ENCODE measurements around the gene LPAR3.
"Not testable (repeated sequence)": the region's sequence is repeated elsewhere in the genome, so short reads cannot be mapped to it uniquely, and the experiment has no call there.

LPAR3 gene

DNA sequence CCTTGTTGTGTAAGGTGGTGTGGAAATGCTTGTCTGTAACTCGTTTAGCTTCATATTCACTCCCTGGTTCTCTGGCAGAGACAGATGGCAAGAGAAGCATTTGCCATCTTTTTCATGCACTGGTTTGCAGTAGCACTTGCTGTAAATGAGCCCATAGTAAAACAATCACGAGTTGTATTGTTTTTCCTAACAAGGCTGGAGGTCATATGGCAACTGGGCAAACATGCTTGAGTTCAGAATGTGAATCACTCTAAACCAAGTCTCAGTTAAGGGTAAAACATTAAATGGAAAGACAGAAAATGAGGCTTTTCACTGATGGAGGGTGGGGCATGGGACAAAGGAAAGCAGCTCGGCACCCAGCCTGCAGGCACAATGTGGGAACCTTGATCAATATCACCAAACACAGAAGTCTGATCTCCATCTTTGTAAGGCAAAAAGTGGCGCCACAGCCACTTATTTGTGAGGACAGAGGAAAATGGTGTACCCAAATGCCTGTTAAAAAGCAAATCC, 26.5 kb upstream of the LPAR3 start:
- no peak for ATAC-seq (replicated peaks)
- H3K4me3 Mint-ChIP-seq, result no peak overlapping the region
- peaks cover 0 to 4% of the 10 kb centered on the region in 2 donors for H3K36me3 Mint-ChIP-seq
- H3K9me3 Mint-ChIP-seq, result no peaks in the 10 kb centered on the region
- H3K27me3 Mint-ChIP-seq, result peaks cover 11 to 15% of the 10 kb centered on the region in 2 donors
- DNase-seq, result no peak
- no peak overlapping the region for H3K27ac Mint-ChIP-seq
- H3K4me1 Mint-ChIP-seq, result peaks cover 0 to 3% of the 10 kb centered on the region in 2 donors

DNA sequence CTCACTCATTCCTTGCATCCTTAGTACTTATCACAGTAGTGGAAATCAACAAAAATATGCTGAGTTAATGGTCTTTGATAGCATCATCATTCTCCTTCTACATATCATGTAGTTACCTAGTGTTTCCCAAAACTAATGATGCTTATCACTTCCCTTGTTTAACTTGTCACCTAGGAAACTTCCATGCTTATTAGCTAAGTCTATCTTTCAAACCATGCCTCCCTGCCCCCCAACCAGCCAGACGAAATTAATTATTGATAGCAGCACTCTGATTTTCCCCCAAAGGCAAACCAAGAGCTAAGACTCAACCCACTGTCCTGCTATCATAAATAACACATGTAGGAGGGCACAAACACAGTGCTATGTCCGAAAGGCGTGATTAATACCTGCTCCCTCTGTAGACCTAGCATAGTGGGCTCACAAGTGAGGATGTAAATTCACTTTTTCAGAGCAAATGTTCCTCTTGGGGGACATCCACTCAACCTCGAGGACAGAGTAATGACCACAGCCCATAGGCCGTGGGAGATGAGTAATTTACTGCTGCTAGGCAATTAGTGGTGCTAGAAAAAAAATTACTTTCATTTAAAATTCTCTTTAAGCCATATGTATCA, 25.8 kb upstream of the LPAR3 start:
- Mint-ChIP-seq H3K4me3 (no peak overlapping the region), H3K4me1 (peaks cover 0 to 3% of the 10 kb centered on the region in 2 donors), H3K27ac (no peak overlapping the region), H3K27me3 (peaks cover 11 to 15% of the 10 kb centered on the region in 2 donors), H3K36me3 (peaks cover 0 to 4% of the 10 kb centered on the region in 2 donors), H3K9me3 (no peaks in the 10 kb centered on the region)
- DNase-seq (no peak), ATAC-seq (replicated peaks) (no peak)

DNA sequence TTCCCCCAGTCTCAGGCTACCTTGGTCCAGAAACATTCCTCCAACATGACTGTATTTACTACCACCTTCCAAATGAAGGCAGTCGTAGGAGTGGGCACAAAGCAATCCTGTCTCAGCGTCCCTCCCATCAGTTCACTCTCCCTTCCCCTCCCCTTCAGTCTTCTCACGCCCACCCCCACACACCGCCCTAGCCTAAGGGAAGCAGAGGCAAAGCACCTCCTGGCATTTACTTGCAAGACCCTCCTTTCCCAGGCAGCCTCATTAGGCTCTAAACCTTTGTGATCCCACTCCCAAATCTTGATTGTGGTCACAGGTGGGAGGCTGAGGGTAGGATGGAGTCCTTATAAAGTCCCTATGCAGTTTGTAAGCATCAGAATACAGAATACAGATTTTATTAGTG, 23.9 kb upstream of the LPAR3 start:
- DNase-seq, result no peak
- peaks cover 11 to 15% of the 10 kb centered on the region in 2 donors for H3K27me3 Mint-ChIP-seq
- H3K27ac Mint-ChIP-seq, result no peak overlapping the region
- H3K36me3 Mint-ChIP-seq, result no peaks in the 10 kb centered on the region
- ATAC-seq (replicated peaks), result no peak
- H3K4me3 Mint-ChIP-seq, result no peak overlapping the region
- no peaks in the 10 kb centered on the region for H3K9me3 Mint-ChIP-seq
- peaks cover 0 to 3% of the 10 kb centered on the region in 2 donors for H3K4me1 Mint-ChIP-seq

DNA sequence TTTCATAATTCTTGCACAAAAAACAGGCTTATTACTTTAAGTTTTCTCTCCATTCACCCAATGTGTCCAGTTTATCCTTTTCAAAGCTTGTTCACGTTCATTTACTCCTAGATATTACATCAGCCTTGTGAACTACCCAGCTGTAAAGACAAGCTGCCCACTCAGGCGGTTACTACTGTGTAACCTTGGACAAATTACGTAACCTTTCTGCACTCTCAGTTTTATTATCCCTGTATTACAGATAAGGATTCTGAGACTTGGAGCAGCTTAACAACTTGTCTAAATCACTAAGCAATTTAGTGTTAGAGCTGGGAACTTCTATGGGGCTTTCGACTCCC, 20.5 kb upstream of the LPAR3 start:
- ATAC-seq (replicated peaks) (no peak), DNase-seq (no peak)
- no peak overlapping the region for H3K27ac Mint-ChIP-seq
- H3K9me3 Mint-ChIP-seq, result peaks cover 0 to 1% of the 10 kb centered on the region in 2 donors
- no peaks in the 10 kb centered on the region for H3K4me1 Mint-ChIP-seq
- H3K27me3 Mint-ChIP-seq, result peaks cover 13% of the 10 kb centered on the region in 2 donors
- no peaks in the 10 kb centered on the region for H3K36me3 Mint-ChIP-seq
- H3K4me3 Mint-ChIP-seq, result no peak overlapping the region

DNA sequence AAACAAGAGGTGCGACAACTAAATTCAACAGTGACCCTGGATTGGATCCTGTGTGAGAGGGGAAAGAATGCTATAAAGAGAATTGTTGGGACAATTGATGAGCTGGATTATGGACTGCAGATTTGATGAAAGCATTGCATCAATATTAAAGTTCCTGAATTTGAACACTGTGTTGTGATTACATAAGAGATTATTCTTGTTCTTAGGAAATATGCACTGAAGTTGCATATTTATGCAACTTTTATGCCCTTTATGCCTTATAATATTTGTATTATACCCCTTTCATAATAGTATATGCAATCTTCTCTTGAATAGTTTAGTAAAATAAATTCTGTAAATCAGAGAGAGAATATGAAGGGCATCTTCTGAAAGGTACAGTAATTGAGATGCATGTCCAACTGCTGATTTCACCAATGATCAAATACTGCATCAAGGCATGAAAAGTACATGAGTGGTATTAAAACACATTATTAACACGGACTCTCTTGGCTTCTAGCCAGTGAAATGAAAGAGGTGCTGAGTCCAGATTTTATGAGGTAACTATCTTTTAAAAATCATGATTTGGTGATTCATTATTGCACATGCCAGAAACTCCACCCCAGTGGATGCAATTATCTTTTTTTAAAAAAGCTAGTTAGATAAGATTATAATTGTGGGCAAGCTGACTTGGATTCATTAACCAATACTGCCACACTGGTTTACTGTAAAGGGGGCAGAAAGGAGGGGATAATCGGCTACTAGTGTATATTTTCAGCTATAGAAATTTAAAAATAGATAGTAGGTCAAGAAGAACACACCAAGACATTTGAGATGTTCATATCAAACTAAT, 19.9 kb upstream of the LPAR3 start:
- Mint-ChIP-seq H3K27me3 (peaks cover 7 to 10% of the 10 kb centered on the region in 2 donors), H3K9me3 (peaks cover 0 to 2% of the 10 kb centered on the region in 2 donors), H3K4me3 (no peak overlapping the region), H3K4me1 (no peaks in the 10 kb centered on the region), H3K27ac (no peak overlapping the region), H3K36me3 (no peaks in the 10 kb centered on the region)
- ATAC-seq (replicated peaks) (no peak), DNase-seq (no peak)

DNA sequence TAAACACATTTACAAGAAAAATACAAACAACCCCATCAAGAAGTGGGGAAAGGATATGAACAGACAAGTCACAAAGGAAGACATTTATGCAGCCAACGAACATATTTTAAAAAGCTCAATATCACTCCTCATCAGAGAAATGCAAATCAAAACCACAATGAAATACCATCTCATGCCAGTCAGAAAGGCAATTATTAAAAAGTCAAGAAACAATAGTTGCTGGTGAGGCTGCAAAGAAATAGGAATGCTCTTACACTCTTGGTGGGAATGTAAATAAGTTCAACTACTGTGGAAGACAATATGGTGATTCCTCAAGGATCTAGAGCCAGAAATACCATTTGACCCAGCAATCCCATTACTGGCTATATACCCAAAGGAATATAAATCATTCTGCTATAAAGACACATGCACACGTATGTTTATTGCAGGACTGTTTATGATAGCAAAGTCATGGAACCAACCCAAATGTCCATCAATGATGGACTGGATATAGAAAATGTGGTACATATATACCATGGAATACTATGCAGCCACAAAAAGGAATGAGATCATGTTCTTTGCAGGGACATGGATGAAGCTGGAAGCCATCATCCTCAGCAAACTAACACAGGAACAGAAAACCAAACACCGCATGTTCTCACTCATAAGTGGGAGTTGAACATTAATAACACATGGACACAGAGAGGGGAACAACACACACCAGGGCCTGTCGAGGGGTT, 15.9 kb upstream of the LPAR3 start:
- H3K36me3 Mint-ChIP-seq; H3K27ac Mint-ChIP-seq; DNase-seq; H3K4me3 Mint-ChIP-seq; ATAC-seq (replicated peaks); H3K4me1 Mint-ChIP-seq; H3K9me3 Mint-ChIP-seq: not testable (repeated sequence)
- peaks cover 14 to 22% of the 10 kb centered on the region in 2 donors for H3K27me3 Mint-ChIP-seq

DNA sequence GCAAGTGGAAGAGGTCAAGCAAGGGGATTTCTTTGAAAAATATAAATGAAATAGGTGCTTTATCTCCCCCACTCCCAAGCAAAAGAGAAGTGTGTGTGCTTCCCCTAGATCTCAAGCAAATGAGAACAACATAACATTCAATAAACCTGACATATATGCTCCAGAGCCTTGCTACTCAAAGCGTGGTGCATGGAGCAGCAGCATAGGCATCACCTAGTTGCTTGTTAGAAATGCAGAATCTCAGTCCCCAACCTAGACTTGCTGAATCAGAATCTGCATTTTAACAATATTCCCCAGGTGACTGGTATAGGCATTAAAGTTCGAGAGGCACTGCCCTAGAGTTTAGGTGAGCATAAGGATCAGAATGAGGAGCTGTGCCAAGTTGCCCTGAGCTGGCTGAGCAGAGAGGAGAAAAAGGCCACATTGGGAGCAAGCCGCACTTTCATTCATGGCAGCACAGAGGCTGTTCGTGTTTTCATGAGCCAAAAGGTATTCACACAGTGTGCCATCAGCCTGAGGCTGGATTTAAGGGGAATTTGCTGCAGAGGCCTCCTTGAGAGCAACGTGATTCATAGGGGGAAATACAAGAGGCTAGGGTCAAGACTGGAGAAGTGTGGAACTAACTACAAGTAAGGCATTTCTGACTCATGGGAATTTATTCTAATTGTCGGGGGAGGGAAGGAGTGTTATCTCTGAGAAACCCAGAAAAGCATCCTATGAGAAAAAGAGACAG, 14.3 kb upstream of the LPAR3 start:
- Mint-ChIP-seq H3K36me3 (peaks cover 2 to 8% of the 10 kb centered on the region in 2 donors), H3K4me3 (no peak overlapping the region), H3K9me3 (peaks cover 2 to 5% of the 10 kb centered on the region in 2 donors), H3K4me1 (peaks cover 0 to 3% of the 10 kb centered on the region in 2 donors), H3K27ac (no peak overlapping the region), H3K27me3 (peaks cover 14 to 22% of the 10 kb centered on the region in 2 donors)
- DNase-seq (no peak), ATAC-seq (replicated peaks) (peak in 1 of 2 donors; percentile 27)

DNA sequence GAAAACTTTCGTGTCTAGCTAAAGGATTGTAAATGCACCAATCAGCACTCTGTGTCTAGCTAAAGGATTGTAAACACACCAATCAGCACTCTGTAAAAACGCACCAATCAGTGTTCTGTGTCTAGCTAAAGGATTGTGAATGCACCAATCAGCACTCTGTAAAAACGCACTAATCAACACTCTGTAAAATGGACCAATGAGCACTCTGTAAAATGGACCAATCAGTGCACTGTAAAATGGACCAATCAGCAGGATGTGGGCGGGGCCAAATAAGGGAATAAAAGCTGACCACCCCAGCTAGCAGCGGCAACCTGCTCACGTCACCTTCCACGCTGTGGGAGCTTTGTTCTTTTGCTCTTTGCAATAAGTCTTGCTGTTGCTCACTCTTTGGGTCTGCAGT, 9.7 kb upstream of the LPAR3 start:
- peaks cover 5 to 12% of the 10 kb centered on the region in 2 donors for H3K36me3 Mint-ChIP-seq
- not testable (repeated sequence) for DNase-seq; H3K4me1 Mint-ChIP-seq; ATAC-seq (replicated peaks); H3K9me3 Mint-ChIP-seq; H3K27ac Mint-ChIP-seq; H3K4me3 Mint-ChIP-seq
- H3K27me3 Mint-ChIP-seq, result peaks cover 24 to 25% of the 10 kb centered on the region in 2 donors

DNA sequence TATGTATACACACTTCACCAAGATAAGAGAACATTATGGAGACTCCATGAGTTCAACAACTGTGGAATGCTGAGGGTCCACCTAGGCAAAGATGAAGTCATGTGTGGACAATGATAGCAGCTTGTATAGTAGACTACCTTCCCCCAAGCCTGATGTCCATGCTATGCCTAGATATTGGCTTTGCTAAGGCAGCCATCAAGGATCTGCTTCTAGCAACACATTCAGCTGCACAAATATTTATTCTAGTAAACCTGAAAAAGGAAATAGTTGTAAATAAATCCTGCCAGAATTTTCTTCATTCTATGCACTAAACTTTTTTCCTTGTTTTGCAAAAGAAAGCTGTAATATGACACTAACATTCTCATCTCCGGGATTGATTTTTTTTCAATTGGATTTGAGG, 7.0 kb upstream of the LPAR3 start:
- DNase-seq (no peak), ATAC-seq (replicated peaks) (no peak)
- Mint-ChIP-seq H3K4me1 (no peaks in the 10 kb centered on the region), H3K27me3 (peaks cover 24 to 31% of the 10 kb centered on the region in 2 donors), H3K4me3 (no peak overlapping the region), H3K36me3 (peaks cover 5 to 12% of the 10 kb centered on the region in 2 donors), H3K27ac (no peak overlapping the region), H3K9me3 (peaks cover 4 to 5% of the 10 kb centered on the region in 2 donors)

DNA sequence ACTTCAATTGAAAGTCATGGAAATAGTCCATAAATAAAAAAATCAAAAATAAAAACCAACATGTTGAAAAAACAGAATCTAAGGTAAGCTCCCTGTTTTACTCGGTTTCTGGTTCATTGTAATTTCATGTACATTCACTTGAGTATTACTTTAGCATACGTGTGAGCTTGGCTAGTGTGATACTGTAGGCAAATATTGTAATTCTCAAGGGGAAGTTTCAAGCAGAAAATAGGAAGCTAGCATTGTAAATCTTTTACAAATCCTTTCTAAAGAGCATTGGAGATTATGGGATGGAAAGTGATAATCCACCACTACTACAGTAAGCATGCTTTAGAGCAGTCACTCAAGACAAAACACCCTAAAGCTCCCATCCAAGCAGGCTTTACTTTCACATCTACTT, 3.3 kb upstream of the LPAR3 start:
- Mint-ChIP-seq H3K4me3 (no peak overlapping the region), H3K36me3 (peaks cover 0 to 2% of the 10 kb centered on the region in 2 donors), H3K27ac (no peak overlapping the region), H3K9me3 (no peaks in the 10 kb centered on the region), H3K4me1 (peaks cover 4% of the 10 kb centered on the region in 2 donors), H3K27me3 (peaks cover 48 to 61% of the 10 kb centered on the region in 2 donors)
- DNase-seq (no peak), ATAC-seq (replicated peaks) (no peak)

DNA sequence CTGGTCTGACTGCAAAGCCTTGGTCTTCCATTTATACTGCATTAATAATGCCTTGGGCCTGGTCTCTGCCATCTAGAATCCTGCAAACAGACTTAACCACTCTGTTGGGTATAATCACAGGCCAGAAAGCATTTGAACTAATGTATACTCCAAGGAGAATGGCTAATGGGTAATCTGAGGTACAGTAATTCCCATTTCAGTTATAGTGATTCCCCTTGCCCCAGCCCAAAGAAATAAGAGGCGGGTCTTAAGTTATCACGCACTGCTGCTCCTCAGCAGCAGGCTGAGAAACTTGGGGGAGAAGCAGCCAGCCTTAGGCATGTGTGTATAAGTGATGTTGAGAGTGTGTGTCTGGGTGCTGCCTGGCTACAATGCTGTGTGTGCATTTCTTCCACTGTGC, 2.4 kb downstream of the LPAR3 start:
- H3K4me3 Mint-ChIP-seq, result no peak overlapping the region
- no peaks in the 10 kb centered on the region for H3K9me3 Mint-ChIP-seq
- ATAC-seq (replicated peaks) (no peak), DNase-seq (no peak)
- H3K27me3 Mint-ChIP-seq, result peaks cover 46 to 48% of the 10 kb centered on the region in 2 donors
- H3K27ac Mint-ChIP-seq, result no peak overlapping the region
- H3K4me1 Mint-ChIP-seq, result peaks cover 4 to 9% of the 10 kb centered on the region in 2 donors
- H3K36me3 Mint-ChIP-seq, result no peaks in the 10 kb centered on the region

DNA sequence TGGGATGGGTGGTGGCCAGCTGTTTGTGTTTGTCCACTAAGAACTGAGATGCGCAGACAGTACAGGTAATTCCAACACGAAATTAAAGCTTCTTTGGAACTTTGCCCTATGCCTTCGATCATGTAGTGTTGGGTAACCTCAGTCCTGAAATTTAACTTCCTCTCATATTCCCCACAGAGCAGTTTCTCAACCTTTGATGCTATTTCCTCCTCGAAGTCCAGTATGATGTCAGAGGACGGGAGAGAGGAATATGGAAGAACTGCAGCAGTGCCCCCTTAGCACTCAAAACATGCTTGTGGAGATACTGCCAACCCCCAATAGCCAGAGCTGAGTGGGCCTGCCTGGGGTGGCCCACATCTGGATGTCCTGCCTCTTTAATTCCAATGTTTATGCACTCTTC, 3.6 kb downstream of the LPAR3 start:
- Mint-ChIP-seq H3K36me3 (no peaks in the 10 kb centered on the region), H3K4me3 (no peak overlapping the region), H3K4me1 (peaks cover 4 to 9% of the 10 kb centered on the region in 2 donors), H3K9me3 (no peaks in the 10 kb centered on the region), H3K27ac (peak overlapping the region; percentile 20), H3K27me3 (peaks cover 42% of the 10 kb centered on the region in 2 donors)
- ATAC-seq (replicated peaks) (no peak), DNase-seq (no peak)

DNA sequence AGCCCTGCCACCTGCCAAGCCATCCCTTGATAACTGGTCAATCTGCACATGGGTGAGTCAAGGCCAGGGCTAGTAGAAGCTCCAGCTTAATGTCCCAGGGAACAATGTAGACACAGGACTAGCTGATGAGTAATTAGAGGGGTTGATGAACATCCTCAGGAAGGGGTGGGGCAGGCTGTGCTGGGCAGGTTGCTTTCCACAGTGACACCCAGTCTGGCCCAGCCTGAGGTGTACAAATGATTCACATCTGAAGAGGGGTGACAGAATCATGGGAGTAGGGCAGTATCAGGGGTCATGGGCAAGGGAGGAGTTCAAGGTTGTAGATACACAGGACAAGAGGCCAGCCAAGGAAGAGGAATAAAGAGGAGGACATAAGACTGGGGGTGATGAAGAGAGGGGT, 4.3 kb downstream of the LPAR3 start:
- ATAC-seq (replicated peaks) (no peak), DNase-seq (no peak)
- Mint-ChIP-seq H3K9me3 (no peaks in the 10 kb centered on the region), H3K4me1 (peaks cover 4 to 9% of the 10 kb centered on the region in 2 donors), H3K27ac (peak overlapping the region; percentile 26), H3K4me3 (no peak overlapping the region), H3K27me3 (peaks cover 35 to 36% of the 10 kb centered on the region in 2 donors), H3K36me3 (no peaks in the 10 kb centered on the region)
